Astrocyte (in vitro differentiated cells and primary cell): ENCODE data around the gene PIGU.

ENCODE experiments used
- CTCF ChIP-seq: IDR thresholded peaks from 2 replicates; pipeline ENCODE4 v1.5.1; 2011; ENCODE audit warnings: low read depth, mild to moderate bottlenecking, inconsistent platforms, low read length, moderate library complexity; ENCODE audit not compliant: insufficient read depth
- EZH2 ChIP-seq: IDR thresholded peaks from 2 replicates; pipeline ENCODE4 v1.6.1; 2012; ENCODE audit warnings: mild to moderate bottlenecking, low read length, inconsistent platforms; ENCODE audit not compliant: insufficient read depth

DNA sequence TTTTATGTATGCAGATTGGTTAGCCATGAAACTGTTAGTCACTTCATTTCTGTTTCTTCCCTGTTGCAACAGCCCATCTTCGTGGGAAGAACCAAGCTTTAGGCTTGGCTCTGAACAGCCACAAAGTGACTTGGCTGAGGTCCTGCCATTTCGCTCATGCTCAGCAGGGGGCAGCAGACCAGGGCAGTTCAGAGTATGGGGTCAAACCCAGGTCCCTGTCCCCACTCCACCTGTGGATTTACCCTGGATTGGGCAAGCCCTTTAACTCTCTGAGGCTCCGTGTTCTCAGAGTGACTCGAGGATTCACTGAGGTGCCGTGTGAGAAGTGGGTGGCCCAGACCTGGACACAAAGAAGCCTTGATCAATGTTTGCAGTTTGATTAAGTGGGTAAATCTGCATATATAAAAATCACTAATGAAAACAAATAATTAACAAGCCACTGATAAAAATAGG, 138.2 kb downstream of the PIGU start:
- TF ChIP-seq CTCF (peak; percentile 66), EZH2 (no peak)
